ENCODE data around the gene IL17B.

DNA sequence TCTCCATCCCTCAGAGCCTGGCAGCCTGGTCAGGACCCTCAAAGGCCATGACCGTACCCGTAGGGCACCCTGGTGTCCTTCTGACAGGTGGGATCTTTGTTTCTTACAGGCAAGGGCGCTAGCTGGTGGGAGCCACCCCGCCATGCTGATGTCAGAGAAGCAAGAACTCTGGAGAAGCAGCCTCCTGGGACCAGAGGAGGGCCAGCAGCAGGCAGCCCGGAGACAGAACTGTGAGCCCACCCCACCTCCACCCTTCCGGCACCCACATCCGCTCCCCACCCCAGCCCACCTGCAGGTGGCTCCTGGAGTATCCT lies 42.2 kb upstream of the IL17B start:
- TF ChIP-seq, protein P1, sequence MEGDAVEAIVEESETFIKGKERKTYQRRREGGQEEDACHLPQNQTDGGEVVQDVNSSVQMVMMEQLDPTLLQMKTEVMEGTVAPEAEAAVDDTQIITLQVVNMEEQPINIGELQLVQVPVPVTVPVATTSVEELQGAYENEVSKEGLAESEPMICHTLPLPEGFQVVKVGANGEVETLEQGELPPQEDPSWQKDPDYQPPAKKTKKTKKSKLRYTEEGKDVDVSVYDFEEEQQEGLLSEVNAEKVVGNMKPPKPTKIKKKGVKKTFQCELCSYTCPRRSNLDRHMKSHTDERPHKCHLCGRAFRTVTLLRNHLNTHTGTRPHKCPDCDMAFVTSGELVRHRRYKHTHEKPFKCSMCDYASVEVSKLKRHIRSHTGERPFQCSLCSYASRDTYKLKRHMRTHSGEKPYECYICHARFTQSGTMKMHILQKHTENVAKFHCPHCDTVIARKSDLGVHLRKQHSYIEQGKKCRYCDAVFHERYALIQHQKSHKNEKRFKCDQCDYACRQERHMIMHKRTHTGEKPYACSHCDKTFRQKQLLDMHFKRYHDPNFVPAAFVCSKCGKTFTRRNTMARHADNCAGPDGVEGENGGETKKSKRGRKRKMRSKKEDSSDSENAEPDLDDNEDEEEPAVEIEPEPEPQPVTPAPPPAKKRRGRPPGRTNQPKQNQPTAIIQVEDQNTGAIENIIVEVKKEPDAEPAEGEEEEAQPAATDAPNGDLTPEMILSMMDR (IDR thresholded peaks at IDR 0.05): no peak
- TF ChIP-seq POLR2A (IDR thresholded peaks at IDR 0.05): no peak

Measured in heart left ventricle (tissue), 13 donors.